Kidney (tissue), 14 donors: Measurements from ENCODE around the gene CLIP4. TPM values are rescaled to one million over a fixed set of nuclear protein-coding genes. Genes with fewer than 3 reads are reported as not detected.
A peak's percentile ranks its signal among the peaks of the same experiment; 100 is the strongest.

ENCODE experiments used
- DNase-seq, 5 donors: peaks; one replicate each; pipeline ENCODE4 v3.0.0-alpha.2; 2013 to 2020
- FAIRE-seq: peaks from 2 replicates; lab custom pipeline; 2012; peaks lifted over from hg19 to GRCh38; lab: Jason Lieb, UNC
- H3K27ac ChIP-seq, 2 donors: one replicate each; pipeline ENCODE4 v1.7.0; 2013; ENCODE audit warnings: low read depth in 2 of 2, low read length in 2 of 2, inconsistent platforms in 1 of 2
- H3K27me3 ChIP-seq: one replicate; pipeline ENCODE4 v1.7.1; 2013; ENCODE audit warnings: low read length, inconsistent platforms; ENCODE audit not compliant: control insufficient read depth, insufficient read depth
- H3K36me3 ChIP-seq, 3 donors: one replicate each; pipeline versions ENCODE4 v1.7.0 to v1.7.1; 2013; ENCODE audit warnings: low read length in 3 of 3, control low read depth in 1 of 3, inconsistent platforms in 1 of 3; ENCODE audit not compliant: insufficient read depth in 3 of 3, control insufficient read depth in 2 of 3
- H3K4me1 ChIP-seq, 3 donors: one replicate each; pipeline versions ENCODE4 v1.7.0 to v1.7.1; 2013; ENCODE audit warnings: low read length in 3 of 3, inconsistent platforms in 1 of 3, low read depth in 1 of 3; ENCODE audit not compliant: control insufficient read depth in 2 of 3, insufficient read depth in 2 of 3
- H3K4me3 ChIP-seq, 3 donors: one replicate each; pipeline versions ENCODE4 v1.7.0 to v1.8.1; 2013; ENCODE audit warnings: low read length in 3 of 3, control low read depth in 1 of 3, inconsistent platforms in 1 of 3
- H3K9ac ChIP-seq, 3 donors: one replicate each; pipeline versions ENCODE4 v1.7.0 to v1.7.1; 2013; ENCODE audit warnings: low read length in 3 of 3, control low read depth in 1 of 3, inconsistent platforms in 1 of 3
- H3K9me3 ChIP-seq, 3 donors: one replicate each; pipeline versions ENCODE4 v1.7.0 to v1.7.1; 2013; ENCODE audit warnings: low read length in 3 of 3, control low read depth in 1 of 3, inconsistent platforms in 1 of 3; ENCODE audit not compliant: control insufficient read depth in 2 of 3, insufficient read depth in 1 of 3
- intact Hi-C: fragments of 100-400 bp; cut with DNase I; formaldehyde crosslinking; loops from one replicate; pipeline ENCODE4 v1.11.1; 2022
- polyA plus RNA-seq: library from polyadenylated mRNA; stranded (reverse); fragments of 350-450 nt; fragmentation: Illumina TruSeq; extraction: RNeasy Lipid Tissue Mini Kit (QIAGEN cat#74804); gene quantifications from one replicate; pipeline ENCODE4 v1.2.3, GENCODE V29; 2014; ENCODE audit warnings: low read depth, low replicate concordance; ENCODE audit not compliant: insufficient read depth
- total RNA-seq: library from RNA; stranded (reverse); fragmentation: NEBNext Ultra II Directional; extraction: Animal tissue kit (Norgen Biotek cat#: 25700); gene quantifications from one replicate; pipeline ENCODE4 v1.2.1, GENCODE V29; 2021
- TF ChIP-seq, protein P1 (sequence below): IDR thresholded peaks from 3 replicates; pipeline ENCODE4 v1.5.1; 2012; ENCODE audit warnings: mild to moderate bottlenecking, moderate library complexity, borderline replicate concordance; ENCODE audit not compliant: insufficient read depth; ENCODE audit errors: extremely low read depth
- donor health status: control.
- donor health status: control.
- donor health status: control.
- donor health status: control.
- donor health status: control.
- donor health status: DM: yes; HTN: yes; CAD: no.
- donor health status: Normal renal cell carcinoma (clear cell type).

Gene CLIP4
- total and polyA plus RNA-seq, 2 donors from 2014 or later = 7.8 to 18.1 TPM

DNA sequence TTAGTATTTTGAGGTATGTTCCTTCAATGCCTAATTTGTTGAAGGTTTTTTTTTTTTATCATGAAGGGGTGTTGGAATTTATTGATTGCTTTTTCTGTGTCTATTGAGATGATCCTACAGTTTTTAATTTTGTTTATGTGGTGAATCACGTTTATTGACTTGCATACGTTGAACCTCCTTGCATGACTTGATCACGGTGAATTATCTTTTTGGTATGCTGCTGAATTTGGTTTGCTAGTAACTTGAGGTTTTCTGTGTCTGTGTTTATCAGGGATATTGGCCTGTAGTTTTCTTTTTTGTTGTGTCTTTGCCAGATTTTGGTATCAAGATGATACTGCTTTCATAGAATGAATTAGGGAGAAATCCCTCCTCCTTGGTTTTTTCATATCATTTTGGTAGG is 23.9 kb downstream of the CLIP4 start:
- Histone ChIP-seq H3K36me3 (peaks cover 0 to 6% (median 5%) of the 10 kb centered on the region in 3 donors), H3K4me1 (no peaks in the 10 kb centered on the region), H3K9me3 (peaks cover 0 to 7% (median 2%) of the 10 kb centered on the region in 3 donors), H3K27ac (no peak overlapping the region), H3K4me3 (no peak overlapping the region), H3K27me3 (no peaks in the 10 kb centered on the region), H3K9ac (no peak overlapping the region)
- DNase-seq (no peak), FAIRE-seq (no peak)
- intact Hi-C loops = no loop called here
- TF ChIP-seq, protein P1, sequence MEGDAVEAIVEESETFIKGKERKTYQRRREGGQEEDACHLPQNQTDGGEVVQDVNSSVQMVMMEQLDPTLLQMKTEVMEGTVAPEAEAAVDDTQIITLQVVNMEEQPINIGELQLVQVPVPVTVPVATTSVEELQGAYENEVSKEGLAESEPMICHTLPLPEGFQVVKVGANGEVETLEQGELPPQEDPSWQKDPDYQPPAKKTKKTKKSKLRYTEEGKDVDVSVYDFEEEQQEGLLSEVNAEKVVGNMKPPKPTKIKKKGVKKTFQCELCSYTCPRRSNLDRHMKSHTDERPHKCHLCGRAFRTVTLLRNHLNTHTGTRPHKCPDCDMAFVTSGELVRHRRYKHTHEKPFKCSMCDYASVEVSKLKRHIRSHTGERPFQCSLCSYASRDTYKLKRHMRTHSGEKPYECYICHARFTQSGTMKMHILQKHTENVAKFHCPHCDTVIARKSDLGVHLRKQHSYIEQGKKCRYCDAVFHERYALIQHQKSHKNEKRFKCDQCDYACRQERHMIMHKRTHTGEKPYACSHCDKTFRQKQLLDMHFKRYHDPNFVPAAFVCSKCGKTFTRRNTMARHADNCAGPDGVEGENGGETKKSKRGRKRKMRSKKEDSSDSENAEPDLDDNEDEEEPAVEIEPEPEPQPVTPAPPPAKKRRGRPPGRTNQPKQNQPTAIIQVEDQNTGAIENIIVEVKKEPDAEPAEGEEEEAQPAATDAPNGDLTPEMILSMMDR = no peak

DNA sequence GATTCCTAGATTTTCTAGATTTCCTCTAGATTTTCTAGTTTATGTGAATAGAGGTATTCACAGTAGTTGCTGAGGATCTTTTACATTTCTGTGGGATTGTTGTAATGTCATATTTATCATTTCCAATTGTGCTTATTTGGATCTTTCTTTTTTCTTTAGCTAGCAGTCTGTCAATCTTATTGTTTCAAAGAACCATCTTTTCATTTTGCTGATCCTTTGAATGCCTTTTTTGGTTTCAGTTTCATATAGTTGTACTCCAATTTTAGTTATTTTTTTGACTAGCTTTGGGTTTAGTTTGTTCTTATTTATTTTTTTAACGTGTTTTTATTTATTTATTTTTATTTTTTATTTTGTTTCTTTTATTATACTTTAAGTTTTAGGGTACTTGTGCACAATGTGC is 24.5 kb downstream of the CLIP4 start:
- intact Hi-C loops = no loop called here
- H3K9me3 ChIP-seq = peaks cover 0 to 7% (median 2%) of the 10 kb centered on the region in 3 donors
- no peaks in the 10 kb centered on the region for H3K27me3 ChIP-seq
- H3K36me3 ChIP-seq = peaks cover 0 to 6% (median 6%) of the 10 kb centered on the region in 3 donors
- no peaks in the 10 kb centered on the region for H3K4me1 ChIP-seq
- no peak for DNase-seq
- no peak for FAIRE-seq
- H3K4me3 ChIP-seq = no peak overlapping the region
- TF ChIP-seq, protein P1 = no peak
- no peak overlapping the region for H3K27ac ChIP-seq
- no peak overlapping the region for H3K9ac ChIP-seq

DNA sequence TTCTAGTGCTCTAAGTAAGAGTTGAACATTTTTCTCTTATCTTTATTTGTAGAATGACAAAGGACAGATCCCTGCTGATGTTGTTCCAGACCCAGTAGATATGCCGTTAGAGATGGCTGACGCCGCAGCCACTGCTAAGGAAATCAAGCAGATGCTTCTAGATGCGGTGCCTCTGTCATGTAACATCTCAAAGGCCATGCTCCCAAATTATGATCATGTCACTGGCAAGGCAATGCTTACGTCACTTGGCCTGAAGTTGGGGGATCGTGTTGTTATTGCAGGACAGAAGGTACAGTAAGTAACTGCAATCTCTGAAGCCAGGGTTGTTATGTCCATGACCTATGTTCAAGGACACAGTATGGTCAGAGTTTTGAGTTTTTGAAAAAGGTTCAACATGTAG is 28.4 kb downstream of the CLIP4 start:
- no peaks in the 10 kb centered on the region for H3K27me3 ChIP-seq
- DNase-seq (no peak), FAIRE-seq (no peak)
- peaks cover 0 to 6% (median 6%) of the 10 kb centered on the region in 3 donors for H3K36me3 ChIP-seq
- H3K4me1 ChIP-seq = no peaks in the 10 kb centered on the region
- no peak overlapping the region for H3K27ac ChIP-seq
- no peak overlapping the region for H3K9ac ChIP-seq
- intact Hi-C loops = no loop called here
- H3K4me3 ChIP-seq = no peak overlapping the region
- H3K9me3 ChIP-seq = peaks cover 0 to 3% (median 0%) of the 10 kb centered on the region in 3 donors
- TF ChIP-seq, protein P1 = no peak

DNA sequence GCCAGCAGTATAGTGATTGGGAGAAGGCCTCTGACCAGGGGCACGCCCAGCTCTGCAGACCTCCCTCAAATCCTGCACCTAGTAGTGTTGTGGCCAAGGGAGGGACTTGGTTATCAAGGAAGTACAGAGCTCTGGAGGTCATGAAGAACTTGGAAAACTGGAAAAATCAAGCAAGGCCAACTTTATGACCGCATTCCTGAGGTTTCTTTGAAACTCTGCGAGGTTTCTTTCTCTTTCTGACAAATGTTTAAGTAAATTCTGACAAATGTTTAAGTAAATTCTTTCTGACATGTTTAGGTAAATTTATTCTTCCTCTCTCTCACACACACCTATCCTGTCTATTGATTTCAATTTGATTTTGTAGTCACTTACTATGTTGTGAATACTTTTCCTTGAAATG is 31.0 kb downstream of the CLIP4 start:
- Histone ChIP-seq H3K4me1 (no peaks in the 10 kb centered on the region), H3K27me3 (no peaks in the 10 kb centered on the region), H3K9ac (no peak overlapping the region), H3K36me3 (peaks cover 0 to 10% (median 6%) of the 10 kb centered on the region in 3 donors), H3K9me3 (no peaks in the 10 kb centered on the region), H3K4me3 (no peak overlapping the region), H3K27ac (no peak overlapping the region)
- TF ChIP-seq, protein P1 = no peak
- FAIRE-seq (no peak), DNase-seq (peak in 1 of 5 donors; percentile 22)
- intact Hi-C loops = no loop called here
